Left colon (tissue), 2 donors: ENCODE measurements around the gene MELTF. TPM values are rescaled to one million over a fixed set of nuclear protein-coding genes. Genes with fewer than 3 reads are reported as not detected.

Source experiments
- ATAC-seq: fragments of 200-7000 bp; cut with Tn5 transposase; one replicate; pipeline ENCODE4 v1.9.1; 2020; ENCODE audit warnings: mild to moderate bottlenecking, moderate library complexity
- DNase-seq, 2 donors: peaks; one replicate each; pipeline ENCODE4 v3.0.0-alpha.2; 2020
- intact Hi-C, 2 donors: fragments of 100-400 bp; cut with DNase I in 1 of 2; cut with micrococcal nuclease in 1 of 2; formaldehyde crosslinking; loops; one replicate each; pipeline versions ENCODE4 v1.11.2 to v1.14.0; 2022; cut with DNase I, micrococcal nuclease
- total RNA-seq, 2 donors: library from RNA; stranded (reverse); fragmentation: NEBNext Ultra II Directional; extraction: Animal tissue kit (Norgen Biotek cat#: 25700); gene quantifications; one replicate each; pipeline ENCODE4 v1.2.1, GENCODE V29; 2021
- donor health status: DM: no; HTN: no; CAD: no.
- donor health status: DM: yes; HTN: yes; CAD: no.

The MELTF gene
- total RNA-seq, 2 donors from 2014 or later: 14.4 to 32.1 TPM

GRCh38 chr3:197001106-197001971 is 28.3 kb downstream of the MELTF start:
- intact Hi-C loops: loop anchor here in 1 of 2 donors (10.0 kb wide), 1 partner anchor 183 kb away; no protein-coding TSS in a partner anchor
- ATAC-seq (no peak), DNase-seq (peak in 1 of 2 donors; percentile 19)

DNA sequence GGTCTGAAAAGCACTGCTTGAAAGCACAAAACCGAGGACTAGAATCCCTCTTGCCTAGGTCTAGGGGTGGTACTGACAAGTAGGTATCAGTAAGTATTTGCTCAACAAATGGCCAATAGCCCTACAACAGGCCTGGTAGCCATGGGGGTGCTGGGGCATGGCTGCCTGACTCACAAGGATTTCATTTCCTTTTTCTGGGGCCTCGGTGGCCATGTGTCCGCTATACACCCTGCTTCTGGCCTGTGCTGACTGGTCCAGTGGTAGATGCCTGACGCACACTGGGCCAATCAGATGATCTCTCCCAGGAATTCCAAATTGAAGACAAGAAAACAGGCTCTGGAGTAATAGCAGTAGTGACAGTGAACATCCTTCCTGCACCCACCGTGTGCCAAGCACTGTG is 29.4 kb downstream of the MELTF start:
- intact Hi-C loops: loop anchor here in 1 of 2 donors (10.0 kb wide), 1 partner anchor 185 kb away; no protein-coding TSS in a partner anchor
- ATAC-seq: no peak
- DNase-seq: peak in 1 of 2 donors; percentile 20

DNA sequence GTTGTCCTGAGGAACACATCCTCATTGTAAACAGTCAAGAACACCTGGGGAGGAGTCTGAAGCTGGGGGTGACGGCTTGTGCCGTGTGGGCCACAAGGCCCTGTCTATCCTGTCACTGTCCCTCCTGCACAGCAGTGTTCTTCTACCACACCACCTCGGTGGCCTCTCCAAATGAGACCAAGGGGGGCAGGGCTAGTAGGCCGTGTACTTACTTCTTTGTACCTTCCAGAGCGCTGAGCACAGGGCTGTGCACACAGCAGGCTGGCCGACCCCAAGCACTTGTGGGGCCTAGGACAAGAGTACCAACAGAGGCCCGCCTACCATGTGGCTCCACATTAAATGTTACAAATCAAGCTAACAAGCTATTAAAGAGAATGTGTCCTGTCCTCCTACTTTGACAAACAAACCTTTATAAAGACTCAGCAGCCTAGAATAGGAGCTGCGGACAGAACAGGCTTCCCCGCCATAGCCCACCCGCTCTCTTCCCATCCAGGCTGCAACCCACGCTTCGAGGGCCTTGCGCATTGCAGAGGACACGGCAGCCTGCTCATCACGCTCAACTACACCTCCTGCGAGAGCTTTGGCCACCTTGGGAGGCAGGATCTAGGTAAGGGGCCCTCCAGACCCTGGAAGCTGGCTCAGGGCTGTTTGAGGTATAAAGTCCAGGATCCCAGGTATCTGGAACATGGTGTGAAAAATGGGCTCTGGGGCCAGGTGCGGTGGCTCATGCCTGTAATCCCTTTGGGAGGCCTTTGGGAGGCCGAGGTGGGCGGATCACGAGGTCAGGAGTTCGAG is 30.5 kb downstream of the MELTF start:
- no peak for ATAC-seq
- intact Hi-C loops: no loop called here
- peak in 1 of 2 donors; percentile 17 for DNase-seq

- DNase-seq: peak in 1 of 2 donors; percentile 13
- intact Hi-C loops: no loop called here
Observed at GRCh38 chr3:196997311-196997710, 32.3 kb downstream of the MELTF start.

GRCh38 chr3:196996454-196997265 is 33.0 kb downstream of the MELTF start:
- ATAC-seq: no peak
- DNase-seq: peak in 1 of 2 donors; percentile 5
- intact Hi-C loops: no loop called here

More at GRCh38 chr3:196997311-196997710, 32.3 kb downstream of the MELTF start:
- ATAC-seq: no peak

- intact Hi-C loops: no loop called here
- no peak for DNase-seq
- ATAC-seq: no peak
Observed at GRCh38 chr3:196995646-196996355, 33.8 kb downstream of the MELTF start.

- ATAC-seq (no peak), DNase-seq (no peak)
- intact Hi-C loops: no loop called here
Observed at GRCh38 chr3:196995027-196995426, 34.6 kb downstream of the MELTF start.

DNA sequence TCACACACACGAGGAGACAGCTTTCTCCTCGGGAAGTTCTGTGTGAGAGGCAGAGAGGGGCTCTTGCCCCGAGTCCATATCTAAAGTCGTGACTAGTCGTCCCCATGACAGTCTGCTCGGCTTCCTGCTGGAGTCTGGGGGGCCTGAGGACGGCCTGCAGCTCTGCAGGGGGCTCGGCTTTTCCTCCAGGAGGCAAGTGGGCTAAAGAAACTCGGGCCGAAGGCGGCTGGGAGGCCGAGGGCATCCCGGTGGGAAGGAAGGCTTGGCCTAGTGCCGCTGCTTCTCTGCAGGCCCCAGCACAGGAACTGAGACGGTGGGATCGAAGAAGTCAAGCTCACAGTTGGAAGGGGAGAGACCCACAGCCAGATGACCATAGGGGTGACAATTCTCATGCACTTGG is 35.6 kb downstream of the MELTF start:
- ATAC-seq: no peak
- no peak for DNase-seq
- intact Hi-C loops: no loop called here

- DNase-seq (peak in 1 of 2 donors; percentile 6), ATAC-seq (no peak)
- intact Hi-C loops: no loop called here
Observed at GRCh38 chr3:196992461-196993065, 37.1 kb downstream of the MELTF start.

DNA sequence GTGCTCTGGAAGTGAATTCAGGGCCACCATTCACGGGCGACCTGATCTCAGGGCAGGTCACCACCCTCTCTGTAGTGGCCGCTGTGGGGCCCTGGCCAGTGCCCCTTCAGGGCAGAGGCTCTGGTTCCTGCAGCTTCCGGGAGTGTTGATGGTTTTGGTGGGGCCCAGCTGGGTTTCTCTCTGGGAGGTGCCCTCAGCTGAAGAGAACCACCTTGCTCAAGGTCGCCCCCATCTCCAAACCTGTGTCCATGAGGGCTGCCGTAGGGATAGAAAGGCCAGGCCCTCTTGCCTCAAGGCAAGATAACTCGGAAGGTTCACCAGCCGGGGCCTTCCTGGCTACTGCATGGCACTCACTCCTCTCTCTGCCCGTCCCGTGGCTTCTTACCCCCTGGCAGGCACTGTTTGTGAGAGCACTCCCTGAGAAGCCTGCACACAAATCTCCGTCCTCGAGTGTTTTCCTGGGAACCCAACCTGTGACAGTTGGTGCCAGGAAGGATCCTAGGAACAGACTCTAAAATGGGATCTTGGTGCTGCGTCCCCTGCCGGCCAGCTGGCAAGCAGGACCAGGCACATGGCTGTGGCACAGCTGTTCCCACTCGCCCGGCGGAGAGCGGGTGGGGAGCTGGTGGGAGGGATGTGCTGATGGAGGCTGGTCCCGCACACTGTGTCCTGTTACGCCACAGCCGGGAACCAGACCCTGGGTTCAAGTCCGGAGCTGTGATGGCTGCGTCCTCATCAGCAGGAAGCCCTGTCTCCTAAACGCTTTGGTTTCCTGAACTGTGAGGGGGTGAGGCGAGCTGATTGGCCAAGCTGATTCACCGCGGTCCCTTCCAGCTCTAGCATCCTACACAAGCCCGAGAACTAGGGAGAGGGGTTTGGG is 37.8 kb downstream of the MELTF start:
- intact Hi-C loops: no loop called here
- peak in 1 of 2 donors; percentile 16 for DNase-seq
- no peak for ATAC-seq

GRCh38 chr3:196990601-196991007 is 39.0 kb downstream of the MELTF start:
- intact Hi-C loops: no loop called here
- DNase-seq (peak in 1 of 2 donors; percentile 6), ATAC-seq (no peak)

GRCh38 chr3:196989721-196990262 is 39.8 kb downstream of the MELTF start:
- ATAC-seq (peak; percentile 19), DNase-seq (peak in 1 of 2 donors; percentile 23)
- intact Hi-C loops: no loop called here

GRCh38 chr3:196988241-196989029 is 41.2 kb downstream of the MELTF start:
- intact Hi-C loops: no loop called here
- DNase-seq (peak; percentile 54 to 55), ATAC-seq (peak; percentile 88)

DNA sequence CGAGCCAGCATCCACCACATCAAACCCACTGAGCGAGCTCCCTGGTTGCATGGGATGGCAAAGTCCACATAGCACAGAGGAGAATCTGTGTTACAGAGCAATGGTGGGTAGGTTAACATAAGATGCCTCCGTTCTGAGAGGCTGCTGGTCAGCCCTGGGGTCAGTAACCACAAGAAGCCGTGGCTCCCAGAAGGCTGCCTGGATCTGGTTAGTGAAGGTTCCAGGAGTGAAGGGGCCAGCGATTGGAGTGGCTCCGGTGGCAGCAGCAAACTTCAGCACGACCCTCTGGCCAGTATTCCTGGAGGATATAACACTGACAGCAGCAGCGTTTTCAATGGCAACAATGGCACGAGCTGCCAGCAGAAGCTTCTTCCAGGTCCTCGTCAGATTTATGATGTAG is 42.6 kb downstream of the MELTF start:
- ATAC-seq: no peak
- DNase-seq: peak in 1 of 2 donors; percentile 10
- intact Hi-C loops: no loop called here

DNA sequence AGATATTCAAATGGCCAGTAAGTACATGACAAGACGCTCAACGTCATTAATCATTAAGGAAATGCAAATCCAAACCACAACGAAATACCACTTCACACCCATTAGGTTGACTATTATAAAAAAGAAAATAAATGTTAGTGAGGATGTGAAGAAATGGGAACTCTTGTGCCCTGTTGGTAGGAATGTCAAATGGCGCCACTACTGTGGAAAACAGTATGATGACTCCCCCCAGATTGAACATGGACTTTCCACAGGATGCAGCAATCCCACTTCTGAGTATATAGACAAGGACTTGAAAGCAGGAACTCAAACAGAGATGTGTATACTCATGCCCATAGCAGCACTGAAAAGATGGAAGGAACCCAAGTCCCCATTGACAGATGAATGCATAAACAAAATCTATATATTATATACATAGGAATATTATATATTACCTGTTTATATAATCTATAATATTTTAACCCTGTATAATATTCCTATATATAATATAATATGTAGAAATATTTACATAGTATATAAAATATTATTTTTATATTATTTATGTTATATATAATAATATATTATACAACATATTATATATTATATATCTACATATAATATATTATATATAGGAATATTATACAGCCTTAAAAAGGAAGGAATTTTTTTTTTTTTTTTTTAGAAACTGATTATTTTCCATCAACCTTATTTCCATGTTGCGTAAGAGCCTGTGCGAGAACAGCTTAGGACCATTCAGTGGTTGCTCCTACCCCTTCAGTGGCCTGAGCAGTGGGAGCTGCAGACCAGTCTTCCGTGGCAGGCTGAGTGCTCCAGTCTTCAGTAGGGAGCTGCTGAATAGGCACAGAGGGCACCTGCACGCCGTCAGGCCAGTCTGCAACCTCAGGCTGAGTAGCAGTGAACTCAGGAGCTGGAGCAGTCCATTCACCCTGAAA is 43.4 kb downstream of the MELTF start:
- DNase-seq (peak in 1 of 2 donors; percentile 2), ATAC-seq (no peak)
- intact Hi-C loops: no loop called here
